H1 (cell line): ENCODE measurements around the gene PYGB. TPM values are rescaled to one million over a fixed set of nuclear protein-coding genes. Genes with fewer than 3 reads are reported as not detected.

Source experiments
- CHD2 ChIP-seq: IDR thresholded peaks from 2 replicates; pipeline ENCODE4 v1.6.1; 2012; ENCODE audit warnings: low read length, improper control_type of control experiment
- EGR1 ChIP-seq: IDR thresholded peaks from 2 replicates; pipeline ENCODE4 v1.6.1; 2011; ENCODE audit warnings: low read depth, low read length, borderline replicate concordance
- FOSL1 ChIP-seq: IDR thresholded peaks from 2 replicates; pipeline ENCODE4 v1.6.1; 2011; ENCODE audit warnings: mild to moderate bottlenecking, low read depth, low read length, moderate library complexity; ENCODE audit not compliant: insufficient read depth
- SAP30 ChIP-seq: fragments of 300-600 bp; sonication (generic); IDR thresholded peaks from 2 replicates; pipeline ENCODE4 v1.7.1; 2012; ENCODE audit warnings: low read length, moderate library complexity, mild to moderate bottlenecking, inconsistent platforms; ENCODE audit not compliant: insufficient read depth, insufficient replicate concordance
- SIN3A ChIP-seq, 2 experiments: IDR thresholded peaks in 1 of 2; conservative IDR thresholded peaks in 1 of 2; 2 replicates each; pipeline ENCODE4 v1.6.1; 2011 to 2012; ENCODE audit warnings: low read length in 2 of 2, improper control_type of control experiment in 1 of 2, low read depth in 1 of 2, mild to moderate bottlenecking in 1 of 2
- SRF ChIP-seq: IDR thresholded peaks from 2 replicates; pipeline ENCODE4 v1.6.1; 2011; ENCODE audit warnings: mild to moderate bottlenecking, low read depth, low read length, moderate library complexity
- polyA plus RNA-seq, 7 experiments: library from polyadenylated mRNA; depleted of rRNA in 3 of 7; stranded (reverse) in 5 of 7; unstranded in 2 of 7; fragments of >200 nt in 5 of 7; fragments of 200-250 nt in 2 of 7; gene quantifications; 1 replicate in 5 of 7; 2 replicates in 1 of 7; 4 replicates in 1 of 7; pipeline versions ENCODE4 v1.2.1 to v1.2.3, GENCODE V29; 2011 to 2013; ENCODE audit warnings: missing spikeins in 2 of 7, mixed read lengths in 2 of 7
- total RNA-seq: library from RNA; stranded (reverse); fragmentation: NEBNext Ultra II Directional; extraction: Animal tissue kit (Norgen Biotek cat#: 25700); gene quantifications from 2 replicates; pipeline ENCODE4 v1.2.1, GENCODE V29; 2021

Gene PYGB
- total and polyA plus RNA-seq, 2 of the 8 experiments (the other 6 are each of a cell fraction or from before 2014, with no cell fraction given): 26.6 to 56.0 TPM

- TF ChIP-seq SAP30 (no peak), FOSL1 (no peak), CHD2 (no peak), SIN3A (conservative IDR thresholded peaks at IDR 0.05 in 1 of 2, IDR thresholded peaks at IDR 0.05 in 1 of 2; ENCODE audit: low read depth in 1 of 2, low read length in 2 of 2) (no peak), EGR1 (no peak), SRF (no peak)
- TF ChIP-seq, all 59 proteins: peak for 0
Observed at GRCh38 chr20:25285856-25286798, 38.2 kb downstream of the PYGB start (continued).
